Activated CD8-positive, alpha-beta memory T cell treated with anti-CD3 and anti-CD28 coated beads for 36 hours (primary cell): ENCODE measurements around the gene TMCO1. TPM values are rescaled to one million over a fixed set of nuclear protein-coding genes. Genes with fewer than 3 reads are reported as not detected.
"Not testable (repeated sequence)": the region's sequence is repeated elsewhere in the genome, so short reads cannot be mapped to it uniquely, and the experiment has no call there.

ENCODE experiments used
- CTCF ChIA-PET: fragments of 350-600 bp; sonication (Branson Sonifier 250); formaldehyde crosslinking; loops from one replicate; lab custom pipeline; 2021; ENCODE audit warnings: antibody characterized with exemption; lab: Charles Lee
- POLR2A ChIA-PET: fragments of 350-600 bp; sonication (Branson Sonifier 250); formaldehyde crosslinking; loops from one replicate; lab custom pipeline; 2021; ENCODE audit warnings: antibody characterized with exemption; lab: Charles Lee
- total RNA-seq, 2 experiments: library from RNA; stranded (reverse); gene quantifications; one replicate each; pipeline ENCODE4 v1.2.3, GENCODE V29; 2021

TMCO1 gene
- total RNA-seq, 2 experiments from 2014 or later = 93.7 to 102 TPM

DNA sequence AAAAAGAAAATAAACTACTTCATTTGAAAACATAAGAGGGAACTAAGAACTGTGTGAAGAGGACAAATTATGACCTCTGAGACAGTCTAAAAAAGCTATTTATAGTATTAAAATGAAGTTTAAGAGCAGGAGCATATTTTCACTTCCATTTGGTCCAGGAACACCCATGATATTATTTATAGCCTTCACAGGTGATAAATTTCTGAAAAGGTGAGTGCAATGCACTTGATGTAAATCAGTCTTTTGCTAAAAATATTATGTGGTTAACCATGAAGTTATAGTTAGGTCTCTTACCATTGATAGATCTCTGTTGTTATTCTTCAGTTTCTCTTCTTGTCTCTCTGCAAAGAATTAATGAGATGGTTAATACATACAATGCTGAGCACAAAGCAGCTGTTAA, 14.7 kb downstream of the TMCO1 start:
- ChIA-PET POLR2A (no interaction called here), CTCF (no interaction called here)

DNA sequence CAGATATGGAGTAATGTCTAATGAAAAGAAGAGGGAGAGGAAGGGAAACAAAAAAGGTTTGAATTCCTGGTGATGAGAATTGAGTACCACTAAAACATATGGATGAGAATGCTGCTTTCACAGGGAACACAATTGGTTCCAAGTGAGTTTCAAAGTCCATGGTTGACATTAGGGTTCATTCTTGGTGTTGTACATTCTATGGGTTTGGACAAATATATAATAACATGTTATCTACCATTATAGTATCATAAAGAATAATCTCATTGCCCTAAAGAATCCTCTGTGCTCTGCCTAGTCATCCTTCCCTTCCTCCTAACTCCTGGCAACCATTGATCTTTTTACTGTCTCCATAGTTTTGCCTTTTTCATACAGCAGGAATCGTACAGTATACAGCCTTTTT, 20.1 kb downstream of the TMCO1 start:
- POLR2A ChIA-PET = no interaction called here
- CTCF ChIA-PET = no interaction called here

DNA sequence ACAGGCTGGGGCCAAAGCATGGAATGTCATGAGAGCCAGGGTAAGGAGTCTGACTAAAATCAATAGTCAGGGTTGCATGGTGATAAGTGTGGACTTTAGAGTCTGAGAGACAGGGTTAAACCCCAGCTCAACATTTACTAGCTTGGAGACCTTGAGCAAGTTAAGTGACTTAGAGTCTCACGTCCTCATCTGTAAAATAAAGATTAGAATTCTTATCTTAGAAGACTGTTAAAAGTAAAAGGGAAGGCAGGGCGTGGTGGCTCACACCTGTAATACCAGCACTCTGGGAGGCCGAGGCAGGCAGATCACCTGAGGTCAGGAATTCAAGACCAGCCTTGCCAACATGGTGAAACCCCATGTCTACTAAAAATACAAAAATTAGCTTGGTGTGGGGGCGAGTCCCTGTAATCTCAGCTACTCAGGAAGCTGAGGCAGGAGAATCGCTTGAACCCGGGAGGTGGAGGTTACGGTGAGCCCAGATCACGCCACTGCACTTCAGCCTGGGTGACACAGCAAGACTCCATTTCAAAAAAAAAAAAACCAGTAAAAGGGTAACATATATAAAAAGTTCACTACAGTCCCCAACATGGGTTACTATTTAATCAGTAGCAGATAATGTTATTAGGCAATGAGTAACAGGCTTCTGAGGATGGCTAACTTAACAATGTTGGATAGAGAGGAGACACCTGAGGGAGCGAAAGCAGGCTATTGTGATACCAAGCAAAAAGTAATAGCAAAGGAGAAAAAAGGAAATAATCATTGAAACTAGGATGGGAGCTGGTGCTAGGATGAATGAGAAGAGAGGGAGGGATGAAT, 20.8 kb downstream of the TMCO1 start:
- ChIA-PET POLR2A (no interaction called here), CTCF (no interaction called here)

DNA sequence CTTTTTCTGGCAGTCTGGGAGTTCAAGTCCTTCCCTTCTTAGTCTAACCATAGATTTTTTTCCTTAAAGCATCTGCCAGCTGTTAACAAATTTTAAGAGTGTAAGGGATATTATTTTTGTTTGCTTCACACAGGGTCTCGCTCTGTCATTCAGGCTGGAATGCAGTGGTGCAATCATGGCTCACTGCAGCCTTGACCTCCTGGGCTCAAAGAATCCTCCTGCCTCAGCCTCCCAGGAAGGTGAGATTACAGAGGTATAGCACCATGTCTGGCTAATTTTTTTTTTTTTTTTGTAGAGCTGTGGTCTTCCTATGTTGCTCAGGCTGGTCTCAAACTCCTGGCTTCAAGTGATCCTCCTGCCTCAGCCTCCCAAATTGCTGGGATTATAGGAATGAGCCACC, 23.8 kb downstream of the TMCO1 start:
- CTCF ChIA-PET = not testable (repeated sequence)
- POLR2A ChIA-PET = interaction anchor here (0.7 kb wide), 1 partner anchor 16 kb away, joined by 3 read pairs; no protein-coding TSS in a partner anchor

DNA sequence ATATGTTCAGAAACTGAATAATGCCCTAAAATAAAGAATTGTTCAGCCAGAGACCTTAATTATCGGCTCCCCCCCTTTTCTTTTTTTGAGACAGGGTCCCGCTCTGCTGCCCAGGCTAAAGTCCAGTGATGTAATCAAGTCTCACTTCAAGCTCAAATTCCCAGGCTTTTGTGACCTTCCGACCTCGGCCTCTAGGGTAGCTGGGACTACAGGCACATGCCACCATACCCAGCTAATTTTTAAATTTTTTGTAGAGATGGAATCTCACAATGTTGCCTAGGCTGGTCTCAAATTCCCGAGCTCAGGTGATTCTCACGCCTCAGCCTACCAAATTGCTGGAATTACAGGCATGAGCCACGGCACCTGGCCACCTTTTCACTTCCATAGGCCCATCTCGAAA, 26.5 kb downstream of the TMCO1 start:
- CTCF ChIA-PET = interaction anchor here (0.6 to 1.2 kb wide), 2 partner anchors 27 to 172 kb away, joined by 3 read pairs; no protein-coding TSS in a partner anchor
- POLR2A ChIA-PET = no interaction called here

DNA sequence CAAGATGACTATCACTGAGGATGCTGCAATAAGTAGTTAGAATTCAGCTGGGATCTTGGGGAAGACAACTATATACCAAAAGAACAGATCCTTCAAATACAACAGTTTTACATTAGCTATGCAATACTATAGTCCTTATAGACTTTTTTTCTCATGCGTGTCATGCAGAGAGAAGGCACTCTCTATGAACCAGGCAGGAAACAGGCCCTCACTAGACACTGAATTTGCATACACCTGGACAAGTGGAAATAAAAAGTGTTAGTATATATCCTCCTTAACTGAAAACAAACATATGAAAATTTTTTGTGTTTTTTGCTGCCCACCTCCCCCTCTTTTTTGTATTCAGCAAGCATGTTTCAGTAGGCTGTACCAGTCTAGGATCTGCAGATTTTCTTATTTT, 29.9 kb downstream of the TMCO1 start:
- CTCF ChIA-PET = no interaction called here
- POLR2A ChIA-PET = no interaction called here

DNA sequence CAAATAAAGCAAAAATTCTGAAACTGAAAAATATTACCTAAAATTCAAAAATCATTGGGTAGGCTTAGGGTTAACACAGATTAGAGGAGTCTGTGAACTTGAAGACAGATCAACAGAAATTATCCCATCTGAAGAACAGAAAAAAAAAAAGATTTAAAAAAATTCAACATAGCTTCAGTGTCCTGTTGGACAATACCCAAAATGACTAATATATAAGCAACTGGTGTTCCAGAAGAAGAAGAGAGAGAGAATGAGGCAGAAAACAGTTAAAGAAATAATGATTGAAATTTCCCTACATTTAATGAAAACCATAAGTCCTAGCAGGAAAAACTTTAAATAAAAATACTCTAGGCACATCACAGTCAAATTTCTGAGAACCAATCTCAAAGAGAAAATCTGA, 31.5 kb downstream of the TMCO1 start:
- CTCF ChIA-PET = no interaction called here
- POLR2A ChIA-PET = no interaction called here

DNA sequence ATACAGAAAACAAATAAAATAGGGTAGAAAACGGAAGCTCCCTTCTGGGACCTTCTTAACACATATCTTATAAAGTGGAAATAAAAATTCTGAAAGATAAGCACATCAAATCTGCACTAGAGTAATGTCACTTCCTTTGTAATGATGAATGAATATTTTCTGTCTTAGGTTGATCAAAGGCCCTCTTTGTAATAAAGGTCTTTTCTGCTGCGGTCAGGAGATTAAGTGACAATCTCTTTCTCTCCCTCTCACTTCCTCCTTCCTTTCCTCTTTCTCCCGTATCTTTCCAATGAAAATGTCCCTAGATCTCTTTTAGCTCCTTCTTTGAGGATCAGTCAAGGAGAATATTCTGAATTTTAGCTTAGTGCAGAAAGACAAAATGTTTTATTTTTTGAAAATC, 33.8 kb downstream of the TMCO1 start:
- ChIA-PET CTCF (interaction anchor here (1.4 kb wide), 1 partner anchor 133 kb away, joined by 3 read pairs; no protein-coding TSS in a partner anchor), POLR2A (no interaction called here)

DNA sequence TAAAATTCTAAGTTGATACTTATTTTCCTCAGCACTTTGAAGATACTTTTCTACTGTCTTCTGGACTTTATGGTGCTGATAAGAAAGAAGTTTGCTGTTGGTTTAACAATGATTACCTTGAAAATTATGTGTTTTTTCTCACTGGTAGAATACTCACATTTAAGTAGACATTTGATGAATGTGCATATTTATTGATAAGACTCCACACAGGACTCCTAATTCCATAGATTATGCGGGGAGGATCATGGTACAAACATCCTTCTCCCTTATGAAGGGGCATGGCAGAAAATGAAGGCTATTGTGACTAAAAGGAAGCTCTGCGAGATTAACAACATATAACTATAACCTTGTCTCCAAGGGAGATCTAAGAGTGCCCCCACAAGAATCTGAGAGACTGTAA, 41.8 kb downstream of the TMCO1 start:
- ChIA-PET POLR2A (no interaction called here), CTCF (no interaction called here)

DNA sequence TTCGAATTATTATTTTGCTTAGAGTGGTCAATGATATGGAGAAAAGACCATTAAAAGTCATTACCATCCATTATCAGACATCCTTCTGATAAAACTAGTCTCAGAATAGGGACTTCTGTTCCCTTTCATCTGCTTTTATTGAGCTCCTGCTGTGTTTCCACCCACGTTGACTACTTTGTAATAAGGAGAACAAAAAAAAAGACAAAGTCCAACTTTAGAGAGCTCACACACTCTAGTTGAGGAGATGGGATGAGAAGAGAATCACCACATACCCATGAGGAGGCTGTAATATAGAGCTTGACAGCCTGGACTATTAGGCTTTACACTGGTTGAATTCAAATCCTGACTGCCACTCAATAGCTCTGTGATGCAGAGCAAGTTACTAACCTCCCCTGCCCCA, 42.5 kb downstream of the TMCO1 start:
- ChIA-PET CTCF (no interaction called here), POLR2A (no interaction called here)

DNA sequence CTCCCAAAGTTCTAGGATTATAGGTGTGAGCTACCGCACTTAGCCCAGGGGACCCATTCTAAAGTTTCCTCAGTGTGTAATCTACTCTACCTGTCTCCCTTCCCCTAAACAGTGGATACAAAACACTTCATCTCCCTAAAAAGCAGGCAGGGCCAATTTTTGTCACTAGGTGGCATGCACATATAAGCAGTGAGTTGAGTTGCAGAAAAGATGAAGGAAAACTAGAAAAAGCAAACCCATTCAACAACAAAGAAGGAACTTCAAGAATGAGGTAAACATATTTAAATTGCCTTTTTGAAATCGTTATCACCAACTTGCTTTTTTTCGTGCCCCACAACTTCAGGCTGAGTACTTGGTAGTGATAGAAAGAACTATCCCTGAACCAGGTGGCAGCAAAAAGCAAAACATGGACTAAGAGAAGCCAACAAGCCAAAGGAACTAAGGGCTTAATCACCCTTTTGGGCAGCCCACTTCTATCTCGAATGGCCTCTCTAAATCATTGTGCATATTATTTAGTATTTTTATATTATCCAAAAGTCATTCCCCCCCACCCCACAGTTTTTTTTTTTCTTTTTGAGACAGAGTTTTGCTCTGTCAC, 50.7 kb downstream of the TMCO1 start:
- ChIA-PET POLR2A (no interaction called here), CTCF (no interaction called here)

DNA sequence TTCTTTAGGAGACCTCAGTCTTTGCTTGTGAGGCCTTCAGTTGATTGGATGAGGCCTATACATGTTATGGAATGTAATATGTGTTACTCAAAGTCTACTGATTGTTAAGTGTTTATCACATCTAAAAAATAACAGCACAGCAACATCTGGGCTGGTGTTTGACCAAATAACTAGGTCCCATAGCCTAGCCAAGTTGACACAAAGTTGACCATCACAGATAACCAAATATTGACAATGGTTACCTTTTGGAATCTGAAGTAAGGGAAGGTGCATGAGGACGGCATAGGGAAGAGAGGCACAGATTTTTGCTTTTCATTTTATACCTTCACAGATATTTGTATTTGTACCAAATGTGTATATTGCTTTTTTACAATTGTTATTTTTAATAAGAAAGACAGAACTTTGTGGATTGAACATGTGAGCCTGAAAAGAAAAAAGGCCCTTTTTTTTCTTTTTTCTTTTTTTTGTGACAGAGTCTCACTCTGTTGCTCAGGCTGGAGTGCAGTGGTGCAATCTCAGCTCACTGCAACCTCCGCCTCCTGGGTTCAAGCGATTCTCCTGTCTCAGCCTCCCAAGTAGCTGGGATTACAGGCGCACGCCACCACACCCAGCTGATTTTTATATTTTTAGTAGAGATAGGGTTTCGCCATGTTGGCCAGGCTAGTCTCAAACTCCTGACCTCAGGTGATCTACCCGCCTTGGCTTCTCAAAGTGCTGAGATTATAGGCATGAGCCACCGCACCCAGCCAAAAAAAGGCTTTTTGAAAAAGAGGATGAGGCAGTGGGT, 52.2 kb downstream of the TMCO1 start:
- POLR2A ChIA-PET, CTCF ChIA-PET: not testable (repeated sequence)

DNA sequence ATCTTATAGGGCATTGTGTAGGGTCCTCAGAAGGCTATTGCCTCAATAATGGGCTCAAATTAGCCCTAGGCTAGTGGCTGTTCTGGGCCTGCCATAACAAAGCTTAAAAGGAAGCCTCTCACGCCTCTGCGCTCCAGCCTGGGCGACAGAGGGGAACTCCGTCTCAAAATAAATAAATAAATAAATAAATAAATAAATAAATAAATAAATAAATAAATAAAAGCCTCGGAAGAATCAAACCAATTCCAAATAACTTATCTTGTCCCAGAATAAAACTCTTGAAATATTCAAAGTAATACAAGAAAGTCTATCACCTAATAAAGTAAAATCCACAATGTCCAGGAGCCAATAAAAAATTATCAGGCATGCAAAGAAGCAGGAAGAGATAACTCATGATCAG, 55.9 kb downstream of the TMCO1 start:
- ChIA-PET POLR2A (no interaction called here), CTCF (no interaction called here)

DNA sequence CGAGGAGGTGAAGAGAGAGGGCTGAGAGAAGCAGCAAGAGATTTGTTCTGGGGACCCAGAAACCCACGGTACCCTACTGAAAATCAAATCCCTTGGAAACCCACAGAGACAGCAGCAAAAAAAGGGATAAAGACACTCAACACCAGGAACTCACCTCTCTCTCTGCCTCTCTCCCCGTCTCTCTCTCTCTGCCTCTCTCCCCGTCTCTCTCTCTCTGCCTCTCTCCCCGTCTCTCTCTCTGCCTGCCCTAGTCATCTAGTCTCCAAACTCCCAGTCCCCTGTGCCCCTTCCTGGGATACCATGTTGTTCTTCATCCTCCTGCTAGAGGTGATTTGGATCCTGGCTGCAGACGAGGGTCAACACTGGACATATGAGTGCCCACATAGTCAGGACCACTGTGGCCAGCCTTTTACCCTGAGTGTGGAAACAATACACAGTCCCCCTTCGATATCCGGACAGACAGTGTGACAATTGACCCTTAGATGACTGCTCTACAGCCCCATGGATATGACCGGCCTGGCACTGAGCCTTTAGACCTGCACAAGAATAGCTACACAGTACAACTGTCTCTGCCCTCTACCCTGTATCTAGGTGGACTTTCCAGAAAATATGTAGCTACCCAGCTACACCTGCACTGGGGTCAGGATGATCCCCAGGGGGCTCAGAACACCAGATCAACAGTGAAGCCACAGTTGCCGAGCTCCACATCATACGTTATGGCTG, 60.5 kb downstream of the TMCO1 start:
- CTCF ChIA-PET = no interaction called here
- POLR2A ChIA-PET = no interaction called here

DNA sequence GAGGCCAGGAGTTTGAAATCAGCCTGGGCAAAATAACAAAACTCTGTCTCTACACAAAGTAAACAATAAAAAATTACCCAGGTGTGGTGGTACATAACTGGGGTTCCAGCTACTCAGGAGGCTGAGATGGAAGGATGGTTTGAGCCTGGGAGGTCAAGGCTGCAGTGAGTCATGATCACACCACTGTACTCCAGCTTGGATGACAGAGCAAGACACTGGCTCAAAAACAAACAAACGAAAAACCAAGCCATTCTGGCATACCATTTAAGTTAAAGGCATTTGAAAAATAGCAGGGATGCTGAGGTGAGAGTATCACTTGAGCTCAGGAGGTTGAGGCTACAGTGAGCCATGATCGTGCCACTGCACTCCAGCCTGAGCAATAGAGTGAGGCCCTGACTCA, 65.0 kb downstream of the TMCO1 start:
- CTCF ChIA-PET = interaction anchor here (0.7 kb wide), 1 partner anchor 39 kb away, joined by 4 read pairs; no protein-coding TSS in a partner anchor
- POLR2A ChIA-PET = no interaction called here

DNA sequence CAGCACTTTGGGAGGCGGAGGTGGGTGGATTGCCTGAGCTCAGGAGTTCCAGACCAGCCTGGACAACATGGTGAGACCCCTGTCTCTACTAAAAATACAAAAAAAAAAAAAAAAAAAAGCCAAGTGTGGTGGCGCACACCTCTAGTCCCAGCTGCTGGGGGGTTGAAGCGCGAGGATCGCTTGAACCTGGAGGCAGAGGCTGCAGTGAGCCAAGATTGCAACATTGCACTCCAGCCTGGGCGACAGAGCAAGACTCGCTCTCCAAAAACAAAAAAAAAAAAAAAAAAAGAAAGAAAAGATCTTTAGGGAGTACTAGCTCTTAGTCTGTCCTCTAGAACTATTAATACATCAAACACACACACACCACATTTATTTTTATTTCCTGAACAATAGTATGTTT, 66.7 kb downstream of the TMCO1 start:
- CTCF ChIA-PET = not testable (repeated sequence)
- POLR2A ChIA-PET = interaction anchor here (0.7 kb wide), 1 partner anchor 208 kb away, joined by 3 read pairs; no protein-coding TSS in a partner anchor

DNA sequence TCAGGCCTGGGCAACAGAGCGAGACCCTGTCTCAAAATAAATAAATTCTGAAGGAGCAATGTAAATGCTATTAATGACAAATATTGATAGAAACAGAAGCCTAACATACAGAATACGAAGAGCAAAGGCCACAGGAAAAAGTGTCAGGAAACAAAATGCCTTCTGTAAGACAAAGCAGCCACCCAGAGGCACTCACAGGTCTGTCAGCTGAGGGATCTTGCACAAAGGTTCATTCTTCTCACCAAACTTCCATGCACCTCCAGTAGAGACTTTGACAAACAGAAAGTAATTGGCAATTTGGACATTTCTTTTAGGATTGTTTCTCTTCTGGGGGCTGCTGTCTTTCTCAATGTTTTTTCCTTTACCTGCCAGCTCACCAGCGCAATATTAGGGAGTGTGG, 69.1 kb downstream of the TMCO1 start:
- ChIA-PET CTCF (interaction anchor here (0.7 kb wide), 1 partner anchor 1140 kb away, joined by 3 read pairs; the partner anchor contains the start of gene PBX1), POLR2A (no interaction called here)

DNA sequence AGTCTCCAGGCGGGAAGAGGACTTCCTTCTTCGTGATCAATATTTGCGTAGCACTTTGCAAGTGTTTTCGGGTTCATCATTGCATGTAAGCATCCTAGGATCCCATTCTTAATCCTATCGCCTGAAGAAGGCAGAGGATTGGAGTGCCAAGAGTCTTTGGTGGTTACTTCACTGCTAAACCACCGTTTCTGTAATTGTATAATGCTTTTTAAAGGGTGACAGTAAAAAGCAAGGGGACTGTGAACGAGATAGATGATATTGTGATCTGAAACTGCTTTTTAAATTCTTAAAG, 70.0 kb downstream of the TMCO1 start:
- CTCF ChIA-PET = interaction anchor here (1.9 to 2.4 kb wide), 2 partner anchors 99 to 215 kb away, joined by 6 to 7 read pairs; no protein-coding TSS in a partner anchor
- POLR2A ChIA-PET = interaction anchor here (1.6 to 1.8 kb wide), 3 partner anchors 70 to 130 kb away, joined by 5 to 7 read pairs (median 6); partner anchors contain the start of gene TMCO1
